Prostate gland (tissue), 2 donors: ENCODE data around the gene PLA2G2F. TPM values are rescaled to one million over a fixed set of nuclear protein-coding genes. Genes with fewer than 3 reads are reported as not detected.

Experiments
- DNase-seq: peaks from one replicate; pipeline ENCODE4 v3.0.0-alpha.2; 2019; ENCODE audit warnings: low spot score
- H3K27ac ChIP-seq, 2 donors: fragments of 200-600 bp; sonication (generic); 2 replicates each; pipeline ENCODE4 v1.5.1; 2017 to 2019
- H3K27me3 ChIP-seq: fragments of 200-600 bp; sonication (generic); replicated peaks from 2 replicates; pipeline ENCODE4 v1.5.1; 2019; ENCODE audit not compliant: insufficient read depth
- H3K36me3 ChIP-seq, 2 donors: fragments of 200-600 bp; sonication (generic); 1 replicate in 1 of 2; 2 replicates in 1 of 2; pipeline versions ENCODE4 v1.5.1 to v1.8.1; 2017 to 2019
- H3K4me1 ChIP-seq: fragments of 200-600 bp; sonication (generic); replicated peaks from 2 replicates; pipeline ENCODE4 v1.5.1; 2019
- H3K4me3 ChIP-seq, 2 donors: fragments of 200-600 bp; sonication (generic); 2 replicates each; pipeline ENCODE4 v1.5.1; 2017 to 2019
- H3K9me3 ChIP-seq: fragments of 200-600 bp; sonication (generic); 2 replicates; pipeline ENCODE4 v1.5.1; 2017
- POLR2A ChIP-seq: fragments of 450-650 bp; IDR thresholded peaks from one replicate; pipeline ENCODE4 v1.6.1; 2016; ENCODE audit warnings: antibody characterized with exemption, mild to moderate bottlenecking
- POLR2AphosphoS5 ChIP-seq: sonication (generic); formaldehyde crosslinking; IDR thresholded peaks from one replicate; pipeline ENCODE4 v1.6.1; 2017; ENCODE audit warnings: antibody characterized with exemption
- WGBS: methylation state at CpG from one replicate; pipeline ENCODE4 v1.1.5; 2018; 5-methylcytosine and 5-hydroxymethylcytosine counted together
- intact Hi-C: fragments of 100-400 bp; cut with DNase I; formaldehyde crosslinking; loops from one replicate; pipeline ENCODE4 v1.14.2; 2022
- total RNA-seq, 2 donors: library from RNA; depleted of rRNA; stranded (reverse); fragments of >200 nt; gene quantifications; one replicate each; pipeline ENCODE4 v1.1.0, GENCODE V29; 2016
- TF ChIP-seq, protein P1 (sequence below), 4 experiments: fragments of 200-600 bp in 2 of 4; fragments of 450-650 bp in 2 of 4; sonication (generic) in 2 of 4; IDR thresholded peaks; 1 replicate in 3 of 4; 2 replicates in 1 of 4; pipeline ENCODE4 v1.5.1; 2016 to 2019; ENCODE audit warnings: antibody characterized with exemption in 4 of 4, mild to moderate bottlenecking in 2 of 4, moderate library complexity in 2 of 4

PLA2G2F gene
- total RNA-seq, 2 donors from 2014 or later: 0.23 TPM

DNA sequence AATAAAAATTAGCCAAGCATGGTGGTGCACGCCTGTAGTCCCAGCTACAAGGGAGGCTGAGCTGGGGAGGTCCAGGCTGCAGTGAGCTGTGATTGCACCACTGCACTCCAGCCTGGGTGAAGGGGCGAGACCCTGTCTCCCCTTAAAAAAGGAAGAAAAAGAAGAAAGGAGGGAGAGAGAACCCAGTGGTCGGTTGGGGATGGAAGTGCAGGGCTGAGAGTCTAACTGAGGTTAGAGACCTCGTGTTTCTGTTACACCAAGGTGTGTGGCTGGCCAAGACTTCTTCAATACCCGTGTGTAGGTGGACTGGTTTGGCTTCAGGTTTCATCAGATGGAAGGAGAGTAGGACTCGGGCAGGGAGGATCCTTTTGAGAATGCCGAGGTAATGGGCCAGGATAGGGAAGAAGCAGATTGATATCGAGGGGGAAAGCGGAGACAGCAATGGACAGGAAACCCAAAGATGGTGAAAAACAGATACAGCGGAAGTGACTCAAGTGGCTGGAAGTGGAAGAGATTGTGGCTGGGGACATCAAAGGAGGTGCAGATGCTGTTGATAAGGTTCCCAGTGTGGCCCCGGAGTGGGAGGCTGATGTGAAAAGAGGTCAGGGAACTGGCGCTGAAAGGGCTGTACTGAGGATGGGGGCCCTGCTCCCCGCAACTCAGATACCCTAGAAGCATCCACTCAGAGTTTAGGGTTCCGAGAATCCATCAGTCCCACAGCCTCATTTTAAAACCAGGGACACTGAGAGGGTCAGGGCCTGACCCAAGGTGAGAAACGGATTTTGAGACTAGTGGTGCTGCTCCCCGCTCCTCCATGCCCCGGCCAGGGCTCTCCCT, 46.1 kb downstream of the PLA2G2F start:
- no peak for DNase-seq
- TF ChIP-seq POLR2AphosphoS5 (no peak), POLR2A (no peak)
- TF ChIP-seq, protein P1, sequence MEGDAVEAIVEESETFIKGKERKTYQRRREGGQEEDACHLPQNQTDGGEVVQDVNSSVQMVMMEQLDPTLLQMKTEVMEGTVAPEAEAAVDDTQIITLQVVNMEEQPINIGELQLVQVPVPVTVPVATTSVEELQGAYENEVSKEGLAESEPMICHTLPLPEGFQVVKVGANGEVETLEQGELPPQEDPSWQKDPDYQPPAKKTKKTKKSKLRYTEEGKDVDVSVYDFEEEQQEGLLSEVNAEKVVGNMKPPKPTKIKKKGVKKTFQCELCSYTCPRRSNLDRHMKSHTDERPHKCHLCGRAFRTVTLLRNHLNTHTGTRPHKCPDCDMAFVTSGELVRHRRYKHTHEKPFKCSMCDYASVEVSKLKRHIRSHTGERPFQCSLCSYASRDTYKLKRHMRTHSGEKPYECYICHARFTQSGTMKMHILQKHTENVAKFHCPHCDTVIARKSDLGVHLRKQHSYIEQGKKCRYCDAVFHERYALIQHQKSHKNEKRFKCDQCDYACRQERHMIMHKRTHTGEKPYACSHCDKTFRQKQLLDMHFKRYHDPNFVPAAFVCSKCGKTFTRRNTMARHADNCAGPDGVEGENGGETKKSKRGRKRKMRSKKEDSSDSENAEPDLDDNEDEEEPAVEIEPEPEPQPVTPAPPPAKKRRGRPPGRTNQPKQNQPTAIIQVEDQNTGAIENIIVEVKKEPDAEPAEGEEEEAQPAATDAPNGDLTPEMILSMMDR (IDR thresholded peaks at IDR 0.05): no peak
- Histone ChIP-seq H3K27me3 (no peaks in the 10 kb centered on the region), H3K4me3 (peak overlapping the region; percentile 25 to 33), H3K4me1 (no peaks in the 10 kb centered on the region), H3K36me3 (no peaks in the 10 kb centered on the region), H3K9me3 (no peaks in the 10 kb centered on the region), H3K27ac (peak overlapping the region; percentile 61 to 68)
- intact Hi-C loops: loop anchor here (10.0 kb wide), 1 partner anchor 450 kb away; no protein-coding TSS in a partner anchor
- WGBS: 75% methylated on average over 17 of the region's 17 CpGs

DNA sequence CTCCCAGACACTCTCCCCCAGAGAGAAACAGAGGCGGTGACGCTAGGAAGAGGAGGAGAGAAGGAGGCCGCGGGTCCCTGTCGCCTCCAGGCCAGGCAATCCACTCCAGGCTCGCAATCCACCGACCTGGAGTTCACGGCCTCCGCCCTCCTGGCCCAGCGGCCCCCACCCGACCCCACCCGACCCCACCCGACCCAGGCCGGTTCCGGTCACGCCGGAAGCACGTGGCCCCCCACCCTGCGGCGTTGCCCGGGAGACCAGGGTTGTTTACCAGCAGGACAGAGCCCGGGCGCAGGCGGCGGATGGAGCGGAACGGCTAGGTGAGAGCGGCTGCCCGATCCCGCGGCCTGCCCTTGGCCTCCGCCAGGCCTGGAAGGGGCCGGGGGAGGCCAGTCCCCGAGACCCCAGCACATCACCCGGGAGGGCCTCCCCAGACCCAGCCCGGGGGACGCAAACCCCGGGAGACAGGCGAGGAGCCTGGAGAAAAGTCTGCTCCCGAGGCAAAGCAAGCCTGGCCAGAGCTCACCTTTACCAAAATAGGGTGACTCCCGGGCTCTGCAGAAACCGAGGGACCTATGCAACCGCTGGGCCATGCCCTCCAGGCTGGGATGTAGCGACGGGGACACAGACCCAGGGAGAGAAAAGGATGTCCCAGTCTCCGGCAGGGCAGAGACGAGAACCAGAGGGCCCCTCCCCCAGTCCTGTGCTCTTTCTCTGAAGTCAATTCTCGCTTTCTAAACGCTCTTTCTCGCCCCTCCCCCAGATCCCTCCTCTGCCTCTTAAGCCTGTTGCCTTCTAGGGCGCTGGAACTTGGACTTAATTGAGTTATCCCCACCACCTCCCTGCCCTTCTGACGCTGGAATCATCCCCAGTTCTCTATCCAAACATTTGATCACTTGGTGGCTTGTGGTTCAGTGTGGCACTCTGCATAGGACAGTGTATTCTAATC, 47.0 kb downstream of the PLA2G2F start, which contains the start of the genes PLA2G2C and UBXN10:
PLA2G2C (minus strand) TSS at position 685 of the 949 bp plus-strand sequence. CDS start 9,155 bp downstream, outside the sequence.
UBXN10 (plus strand) TSS at position 263 of the 949 bp plus-strand sequence. CDS start 4,466 bp downstream, outside the sequence.
- intact Hi-C loops: loop anchor here (10.0 kb wide), 1 partner anchor 451 kb away; no protein-coding TSS in a partner anchor
- Histone ChIP-seq H3K27ac (peak within 1 kb of the TSS; percentile 61 to 68), H3K27me3 (no peaks in the 10 kb centered on the region), H3K9me3 (no peaks in the 10 kb centered on the region), H3K4me3 (peak within 1 kb of the TSS; percentile 25 to 33), H3K36me3 (no peaks in the 10 kb centered on the region), H3K4me1 (no peaks in the 10 kb centered on the region)
- WGBS: 10% methylated on average over 28 of the region's 52 CpGs
- DNase-seq: no peak
- TF ChIP-seq POLR2AphosphoS5: no peak

DNA sequence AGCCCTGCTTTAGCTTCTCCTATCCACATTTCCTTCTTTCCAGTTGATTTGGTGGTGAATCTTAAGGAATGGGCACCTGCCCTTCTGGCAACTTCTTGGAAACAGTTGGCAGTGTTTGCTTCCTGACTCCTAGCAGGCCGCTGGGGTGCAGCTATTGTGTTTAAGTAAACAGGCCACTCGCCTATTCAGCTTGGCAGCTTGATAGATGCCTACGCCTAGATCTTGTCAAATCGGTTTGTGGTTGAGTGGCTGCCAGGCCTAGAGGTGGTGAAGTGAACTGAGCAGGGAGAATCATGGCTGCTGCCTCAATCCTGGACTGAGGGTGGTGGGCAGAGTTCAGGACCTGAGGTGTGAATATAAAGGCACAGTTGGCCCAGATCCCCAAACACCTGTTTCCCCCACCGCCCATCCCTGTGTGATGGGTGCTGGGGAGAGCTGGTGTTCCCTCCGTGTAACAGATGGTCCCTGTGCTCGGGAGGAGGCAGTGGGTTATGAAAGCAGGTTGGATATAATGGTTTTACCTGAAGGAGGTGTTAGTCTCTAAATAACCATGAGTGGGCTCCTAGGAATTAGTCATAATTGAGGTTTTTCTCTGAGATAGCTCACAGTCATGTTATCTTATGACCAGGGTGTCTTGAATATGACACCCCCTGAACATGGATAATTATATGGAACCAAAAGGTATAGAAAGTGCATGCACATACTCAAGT, 48.1 kb downstream of the PLA2G2F start:
- no peaks in the 10 kb centered on the region for H3K9me3 ChIP-seq
- no peaks in the 10 kb centered on the region for H3K27me3 ChIP-seq
- intact Hi-C loops: loop anchor here (10.0 kb wide), 1 partner anchor 452 kb away; no protein-coding TSS in a partner anchor
- H3K27ac ChIP-seq: peak overlapping the region; percentile 61 to 68
- no peak overlapping the region for H3K4me3 ChIP-seq
- H3K36me3 ChIP-seq: no peaks in the 10 kb centered on the region
- no peaks in the 10 kb centered on the region for H3K4me1 ChIP-seq
- 43% methylated on average over 7 of the region's 7 CpGs for WGBS
- TF ChIP-seq, protein P1 (IDR thresholded peaks at IDR 0.05): peak in 2 of 4 experiments; percentile 37 to 41
- peak; percentile 52 for TF ChIP-seq POLR2AphosphoS5
- no peak for TF ChIP-seq POLR2A
- DNase-seq: peak; percentile 62

DNA sequence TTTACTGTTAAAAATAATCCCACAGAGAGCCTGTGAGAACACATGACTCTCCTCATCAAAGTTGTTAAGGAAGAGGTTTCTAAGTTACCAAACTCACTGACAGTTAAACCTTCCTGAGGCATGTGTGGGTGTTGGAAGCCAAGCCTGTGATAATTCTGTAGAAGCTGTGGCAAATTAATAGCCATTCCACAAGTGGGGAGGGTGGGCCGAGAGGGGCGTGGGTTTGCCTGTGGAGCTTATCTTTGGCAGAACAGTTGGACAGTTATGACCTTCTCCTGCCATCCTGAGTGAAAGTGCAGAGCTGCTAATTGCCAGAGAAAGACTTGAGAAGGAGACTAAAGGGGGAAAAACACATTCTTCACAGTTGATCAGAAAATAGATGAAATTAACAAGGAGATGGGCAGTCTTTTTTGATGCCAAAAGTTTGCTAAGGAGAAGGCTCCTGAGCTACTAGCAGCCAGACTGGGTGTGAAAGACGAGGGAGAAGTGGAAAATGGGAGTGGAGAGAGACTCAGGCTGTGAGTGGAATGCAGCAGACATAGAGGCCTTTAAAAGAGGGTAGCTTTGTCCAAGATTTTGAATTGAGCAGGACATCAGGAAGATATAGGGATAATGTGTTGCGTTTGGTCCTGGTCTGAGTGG, 48.8 kb downstream of the PLA2G2F start:
- TF ChIP-seq, protein P1 (IDR thresholded peaks at IDR 0.05): no peak
- TF ChIP-seq POLR2A (no peak), POLR2AphosphoS5 (no peak)
- WGBS: 52% methylated on average over 4 of the region's 4 CpGs
- intact Hi-C loops: loop anchor here (10.0 kb wide), 1 partner anchor 453 kb away; no protein-coding TSS in a partner anchor
- Histone ChIP-seq H3K27ac (peak overlapping the region; percentile 61 to 68), H3K4me3 (no peak overlapping the region), H3K4me1 (no peaks in the 10 kb centered on the region), H3K27me3 (no peaks in the 10 kb centered on the region), H3K36me3 (no peaks in the 10 kb centered on the region), H3K9me3 (no peaks in the 10 kb centered on the region)
- DNase-seq: no peak
